K562 (cell line): ENCODE results near the gene NARF. TPM values are rescaled to one million over a fixed set of nuclear protein-coding genes. Genes with fewer than 3 reads are reported as not detected.

Experiments
- ATAC-seq: fragments of 200-7000 bp; cut with Tn5 transposase; 3 replicates; pipeline ENCODE4 v1.9.1; 2020; ENCODE audit warnings: moderate library complexity
- BruUV-seq: library from RNA; stranded (reverse); fragments of 400-500 nt; replicated peaks from 2 replicates; lab custom pipeline; 2021; lab: Mats Ljungman, UMichigan
- CTCF ChIA-PET: fragments of 300-600 bp; formaldehyde crosslinking; extraction: SDS; loops from one replicate; lab custom pipeline; 2021; ENCODE audit warnings: low intra/inter-chr PET ratio; lab: Yijun Ruan, JAX
- POLR2A ChIA-PET: fragments of 300-600, 350-650 bp; sonication (Branson Sonifier 250); formaldehyde crosslinking; extraction: SDS; loops from one replicate; lab custom pipeline; 2021; ENCODE audit warnings: antibody characterized with exemption, inconsistent platforms; lab: Yijun Ruan, JAX
- DNase-seq, 4 experiments: peaks; one replicate each; pipeline versions ENCODE4 v3.0.0 to v3.0.0-alpha.2; 2011 to 2018; ENCODE audit warnings: low spot score in 3 of 4, mixed read lengths in 3 of 4; ENCODE audit errors: extremely low read depth in 1 of 4
- FAIRE-seq: peaks from 2 replicates; lab custom pipeline; 2011; peaks lifted over from hg19 to GRCh38; lab: Jason Lieb, UNC
- H2AFZ ChIP-seq: 2 replicates; pipeline ENCODE4 v1.6.0; 2011; ENCODE audit warnings: low read depth, low read length, control low read depth, inconsistent platforms
- H3K27ac ChIP-seq: fragments of 200-600 bp; 3 replicates; pipeline ENCODE4 v1.8.0; 2011; ENCODE audit warnings: low read depth, mild to moderate bottlenecking, control low read depth, inconsistent platforms, low read length, moderate library complexity, mixed read lengths; ENCODE audit errors: extremely low read depth
- H3K27me3 ChIP-seq, 2 experiments: fragments of 300-600 bp in 1 of 2; 2 replicates in 1 of 2; 3 replicates in 1 of 2; pipeline versions ENCODE4 v1.6.0 to v1.8.0; 2011; ENCODE audit warnings: inconsistent platforms in 2 of 2, low read length in 2 of 2, mild to moderate bottlenecking in 1 of 2, mixed read lengths in 1 of 2, moderate library complexity in 1 of 2; ENCODE audit not compliant: control insufficient read depth in 2 of 2, insufficient read depth in 2 of 2
- H3K36me3 ChIP-seq: fragments of 300-600 bp; 3 replicates; pipeline ENCODE4 v1.8.0; 2011; ENCODE audit warnings: mild to moderate bottlenecking, low read length, inconsistent platforms; ENCODE audit not compliant: control insufficient read depth, insufficient read depth
- H3K4me1 ChIP-seq, 2 experiments: fragments of 200-600 bp in 1 of 2; replicated peaks in 1 of 2; 2 replicates in 1 of 2; 3 replicates in 1 of 2; pipeline versions ENCODE4 v1.5.1 to v1.8.0; 2011; ENCODE audit warnings: inconsistent platforms in 2 of 2, low read length in 2 of 2, mild to moderate bottlenecking in 1 of 2, mixed read lengths in 1 of 2, moderate library complexity in 1 of 2; ENCODE audit not compliant: control insufficient read depth in 2 of 2, insufficient read depth in 2 of 2
- H3K4me2 ChIP-seq: 2 replicates; pipeline ENCODE4 v1.6.1; 2011; ENCODE audit warnings: low read length, control low read depth, inconsistent platforms, mixed read lengths; ENCODE audit not compliant: insufficient read depth
- H3K4me3 ChIP-seq: fragments of 200-600 bp; sonication (generic), shearing (Covaris generic); 2 replicates; pipeline ENCODE4 v1.5.1; 2016; ENCODE audit warnings: control low read depth, inconsistent platforms
- H3K79me2 ChIP-seq: fragments of 200-600 bp; 3 replicates; pipeline ENCODE4 v1.8.0; 2011; ENCODE audit warnings: low read length, inconsistent platforms; ENCODE audit not compliant: control insufficient read depth, insufficient read depth
- H3K9ac ChIP-seq, 2 experiments: 2 replicates each; pipeline versions ENCODE4 v1.6.0 to v1.6.1; 2011; ENCODE audit warnings: low read depth in 2 of 2, low read length in 2 of 2, control low read depth in 1 of 2, inconsistent platforms in 1 of 2, mild to moderate bottlenecking in 1 of 2, mixed read lengths in 1 of 2; ENCODE audit not compliant: insufficient read depth in 1 of 2
- H3K9me1 ChIP-seq: one replicate; pipeline ENCODE4 v1.6.0; 2011; ENCODE audit warnings: inconsistent platforms, mild to moderate bottlenecking, low read length, moderate library complexity; ENCODE audit not compliant: control insufficient read depth, insufficient read depth
- H3K9me3 ChIP-seq: replicated peaks from 2 replicates; pipeline ENCODE4 v1.5.1; 2011; ENCODE audit warnings: low read depth, low read length, inconsistent platforms; ENCODE audit not compliant: control insufficient read depth, insufficient read depth
- H4K20me1 ChIP-seq: replicated peaks from 2 replicates; pipeline ENCODE4 v1.6.1; 2011; ENCODE audit warnings: low read length, inconsistent platforms, mixed read lengths; ENCODE audit not compliant: control insufficient read depth, insufficient read depth
- ERF ChIP-seq: fragments of 450-650 bp; formaldehyde crosslinking; IDR thresholded peaks from 2 replicates; pipeline ENCODE4 v1.4.0; 2020; ENCODE audit warnings: mild to moderate bottlenecking, mixed read lengths
- GATAD2A ChIP-seq: fragments of 450-650 bp; IDR thresholded peaks from 2 replicates; pipeline ENCODE4 v1.6.1; 2017
- KAT8 ChIP-seq: fragments of 450-650 bp; IDR thresholded peaks from 2 replicates; pipeline ENCODE4 v1.6.1; 2016; ENCODE audit warnings: low read depth, mild to moderate bottlenecking
- MXD1 ChIP-seq: fragments of 250-450 bp; sonication (Bioruptor Pico); IDR thresholded peaks from 2 replicates; pipeline ENCODE4 v1.8.0; 2021; ENCODE audit warnings: borderline replicate concordance, mild to moderate bottlenecking, moderate library complexity; ENCODE audit not compliant: poor library complexity, severe bottlenecking
- PPARD ChIP-seq: fragments of 250-450 bp; sonication (Bioruptor Pico); IDR thresholded peaks from 2 replicates; pipeline ENCODE4 v1.8.0; 2022; ENCODE audit warnings: inconsistent platforms, mild to moderate bottlenecking, moderate library complexity
- SETDB1 ChIP-seq: IDR thresholded peaks from one replicate; pipeline ENCODE4 v1.6.1; 2012; ENCODE audit warnings: low read length, control low read depth, inconsistent platforms
- ZNF766 ChIP-seq: fragments of 200-800 bp; sonication (Bioruptor generic); conservative IDR thresholded peaks from 2 replicates; pipeline ENCODE4 v1.6.1; 2016; ENCODE audit warnings: missing genetic modification characterization, missing compliant biosample characterization
- ZSCAN29 ChIP-seq: fragments of 450-650 bp; IDR thresholded peaks from 2 replicates; pipeline ENCODE4 v1.6.1; 2017
- WGBS: fragments of 100-300 bp; shearing (Covaris generic); methylation state at CpG from one replicate; pipeline ENCODE4 v1.1.6; 2016; ENCODE audit warnings: low coverage, mixed read lengths; ENCODE audit not compliant: insufficient coverage; ENCODE audit errors: missing lambda C conversion rate; 5-methylcytosine and 5-hydroxymethylcytosine counted together
- in situ Hi-C: fragments of 300-500 bp; cut with MboI; formaldehyde crosslinking; loops from 4 replicates; pipeline ENCODE4 v1.15.0; 2018; ENCODE audit warnings: inconsistent platforms, mixed read lengths
- intact Hi-C: fragments of 100-400 bp; cut with micrococcal nuclease; formaldehyde crosslinking; loops from 2 replicates; pipeline ENCODE4 v1.14.2; 2022
- polyA plus RNA-seq, 8 experiments: library from polyadenylated mRNA; depleted of rRNA in 4 of 8; stranded (reverse) in 5 of 8; unstranded in 3 of 8; fragments of >200 nt; fragmentation: Nextera tagmentation in 2 of 8; fragmentation: Illumina TruSeq in 1 of 8; extraction: Ambion mirVana in 2 of 8; extraction: Trizol in 1 of 8; gene quantifications; 2 replicates each; pipeline versions ENCODE4 v1.2.1 to v1.2.3, GENCODE V29; 2011 to 2014; ENCODE audit warnings: inconsistent platforms in 1 of 8, missing spikeins in 1 of 8
- total RNA-seq, 7 experiments: library from RNA; depleted of rRNA in 6 of 7; stranded (reverse); fragments of >200 nt in 6 of 7; fragmentation: Illumina TruSeq in 2 of 7; extraction: Trizol in 2 of 7; gene quantifications; 2 replicates each; pipeline versions ENCODE4 v1.2.1 to v1.2.3, GENCODE V29; 2011 to 2021; ENCODE audit warnings: low replicate concordance in 1 of 7
- TF ChIP-seq, protein P1 (sequence below): sonication (generic); formaldehyde crosslinking; IDR thresholded peaks from 2 replicates; pipeline ENCODE4 v1.9.0; 2022; ENCODE audit warnings: mild to moderate bottlenecking, missing genetic modification reagents

The NARF gene
- total and polyA plus RNA-seq, 9 of the 15 experiments (the other 6 are each of a cell fraction or from before 2014, with no cell fraction given) = 60.4 to 423 (median 132) TPM

DNA sequence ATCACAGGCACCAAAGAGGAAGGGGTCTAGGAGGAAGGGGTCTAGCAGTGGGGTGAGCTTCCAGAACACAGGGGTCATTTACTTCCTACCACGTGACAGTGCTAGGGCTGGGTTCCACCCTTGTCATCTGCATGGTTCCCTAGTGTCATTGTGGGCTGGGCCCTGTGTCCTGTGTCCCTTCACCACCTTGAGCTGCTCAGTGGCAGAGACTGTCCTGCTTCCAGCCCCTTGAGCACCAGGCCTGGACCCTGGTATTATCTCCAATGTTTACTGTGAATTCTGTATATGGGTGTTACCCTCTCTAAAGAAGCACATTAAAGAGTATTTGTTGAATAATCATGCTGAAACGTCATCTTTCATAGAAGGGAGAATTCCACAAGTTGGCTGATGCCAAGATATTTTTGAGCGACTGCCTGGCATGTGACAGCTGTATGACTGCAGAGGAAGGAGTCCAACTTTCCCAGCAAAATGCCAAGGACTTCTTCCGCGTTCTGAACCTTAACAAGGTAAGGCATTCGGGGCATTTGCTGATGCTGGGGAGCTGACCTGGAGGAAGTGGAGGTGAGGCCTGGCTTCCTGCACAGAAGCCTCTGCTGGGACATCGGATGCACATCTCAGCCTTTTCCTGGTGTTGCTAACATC is 5.5 kb downstream of the NARF start:
- CTCF ChIA-PET = no interaction called here
- BruUV-seq = no TSS peak
- H3K79me2 ChIP-seq = peaks cover 88% of the 10 kb centered on the region
- H3K9me1 ChIP-seq = peaks cover 6% of the 10 kb centered on the region
- WGBS = 95% methylated on average over 7 of the region's 7 CpGs
- in situ Hi-C loops = no loop called here
- FAIRE-seq = no peak
- H3K4me1 ChIP-seq = peaks cover 49 to 54% of the 10 kb centered on the region in 2 experiments
- H3K4me2 ChIP-seq = no peak overlapping the region
- DNase-seq = peak in 1 of 4 experiments; percentile 19
- peaks cover 89% of the 10 kb centered on the region for H3K36me3 ChIP-seq
- H3K27ac ChIP-seq = peak overlapping the region; percentile 3; the same call in 1 of the 3 replicates
- intact Hi-C loops = no loop called here
- H4K20me1 ChIP-seq = no peaks in the 10 kb centered on the region
- no peak overlapping the region for H2AFZ ChIP-seq
- POLR2A ChIA-PET = interaction anchor here (0.6 to 1.1 kb wide), 3 partner anchors 9 to 98 kb away, joined by 3 to 5 read pairs (median 5); no protein-coding TSS in a partner anchor
- H3K9ac ChIP-seq = peak overlapping the region in 1 of 2 experiments; percentile 85; a peak in 2 of 4 replicates
- TF ChIP-seq, protein P1, sequence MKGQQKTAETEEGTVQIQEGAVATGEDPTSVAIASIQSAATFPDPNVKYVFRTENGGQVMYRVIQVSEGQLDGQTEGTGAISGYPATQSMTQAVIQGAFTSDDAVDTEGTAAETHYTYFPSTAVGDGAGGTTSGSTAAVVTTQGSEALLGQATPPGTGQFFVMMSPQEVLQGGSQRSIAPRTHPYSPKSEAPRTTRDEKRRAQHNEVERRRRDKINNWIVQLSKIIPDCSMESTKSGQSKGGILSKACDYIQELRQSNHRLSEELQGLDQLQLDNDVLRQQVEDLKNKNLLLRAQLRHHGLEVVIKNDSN = peak; percentile 41
- no peak for TF ChIP-seq KAT8
- no peaks in the 10 kb centered on the region for H3K9me3 ChIP-seq
- H3K4me3 ChIP-seq = no peak overlapping the region
- no peak for ATAC-seq
- no peaks in the 10 kb centered on the region; a peak in 1 of 5 replicates for H3K27me3 ChIP-seq

GRCh38 chr17:82464567-82464929 is 6.0 kb downstream of the NARF start:
- H3K79me2 ChIP-seq = peaks cover 86% of the 10 kb centered on the region
- CTCF ChIA-PET = no interaction called here
- peaks cover 49% of the 10 kb centered on the region in 2 experiments for H3K4me1 ChIP-seq
- peak overlapping the region in 1 of 2 experiments; percentile 46; a peak in 1 of 4 replicates for H3K9ac ChIP-seq
- FAIRE-seq = no peak
- H3K36me3 ChIP-seq = peaks cover 94% of the 10 kb centered on the region
- POLR2A ChIA-PET = interaction anchor here (0.6 to 1.1 kb wide), 2 partner anchors 10 to 98 kb away, joined by 3 to 5 read pairs; no protein-coding TSS in a partner anchor
- H2AFZ ChIP-seq = no peak overlapping the region
- H3K9me1 ChIP-seq = peaks cover 6% of the 10 kb centered on the region
- DNase-seq = no peak
- in situ Hi-C loops (no loop called here), intact Hi-C loops (no loop called here)
- H4K20me1 ChIP-seq = no peaks in the 10 kb centered on the region
- no peaks in the 10 kb centered on the region for H3K9me3 ChIP-seq
- H3K4me3 ChIP-seq = no peak overlapping the region
- no peaks in the 10 kb centered on the region; a peak in 1 of 5 replicates for H3K27me3 ChIP-seq
- BruUV-seq = no TSS peak
- H3K4me2 ChIP-seq = no peak overlapping the region
- WGBS = 93% methylated on average over 11 of the region's 11 CpGs
- ATAC-seq = no peak
- no peak overlapping the region for H3K27ac ChIP-seq
- no peak for TF ChIP-seq ZNF766 (CRISPR knock-in tag)
- TF ChIP-seq ERF (CRISPR knock-in tag) = no peak
- no peak for TF ChIP-seq MXD1 (CRISPR knock-in tag)
- no peak for TF ChIP-seq GATAD2A
- no peak for TF ChIP-seq SETDB1
- TF ChIP-seq ZSCAN29 = no peak
- no peak for TF ChIP-seq PPARD (CRISPR knock-in tag)
